Peyer's patch (tissue), 4 donors: ENCODE data around the gene TACO1. TPM values are rescaled to one million over a fixed set of nuclear protein-coding genes. Genes with fewer than 3 reads are reported as not detected.

Source experiments
- DNase-seq, 3 donors: peaks; one replicate each; pipeline ENCODE4 v3.0.0-alpha.2; 2017 to 2019
- H3K27ac ChIP-seq, 4 donors: fragments of 200-600 bp; sonication (generic); one replicate each; pipeline ENCODE4 v1.5.1; 2016 to 2019
- H3K27me3 ChIP-seq, 2 donors: fragments of 200-600 bp; sonication (generic); one replicate each; pipeline ENCODE4 v1.5.1; 2019
- H3K36me3 ChIP-seq, 3 donors: fragments of 200-600 bp; sonication (generic); one replicate each; pipeline ENCODE4 v1.5.1; 2016 to 2019
- H3K4me1 ChIP-seq, 4 donors: fragments of 200-600 bp; sonication (generic); one replicate each; pipeline ENCODE4 v1.5.1; 2016 to 2019
- H3K4me3 ChIP-seq, 4 donors: fragments of 200-600 bp; sonication (generic); 1 replicate in 3 of 4; 2 replicates in 1 of 4; pipeline ENCODE4 v1.5.1; 2016 to 2019; ENCODE audit warnings: mild to moderate bottlenecking in 1 of 4
- H3K9me3 ChIP-seq, 4 donors: fragments of 200-600 bp; sonication (generic); one replicate each; pipeline ENCODE4 v1.5.1; 2016 to 2019; ENCODE audit warnings: mild to moderate bottlenecking in 1 of 4
- CTCF ChIP-seq, 6 experiments: fragments of 450-650 bp in 4 of 6; fragments of 200-600 bp in 2 of 6; sonication (generic) in 1 of 6; IDR thresholded peaks; one replicate each; pipeline ENCODE4 v1.5.1; 2017 to 2019; ENCODE audit warnings: antibody characterized with exemption in 6 of 6, mild to moderate bottlenecking in 3 of 6, moderate library complexity in 1 of 6
- POLR2A ChIP-seq, 2 donors: fragments of 450-650 bp; IDR thresholded peaks; one replicate each; pipeline ENCODE4 v1.5.1; 2017; ENCODE audit warnings: antibody characterized with exemption in 2 of 2, mild to moderate bottlenecking in 2 of 2, moderate library complexity in 2 of 2
- total RNA-seq, 4 donors: library from RNA; depleted of rRNA; stranded (reverse); fragments of >200 nt; gene quantifications; one replicate each; pipeline ENCODE4 v1.1.0, GENCODE V29; 2016

Gene TACO1
- total RNA-seq, 4 donors from 2014 or later, result 12.4 to 38.7 (median 36.0) TPM

- TF ChIP-seq POLR2A (IDR thresholded peaks at IDR 0.05) (no peak), CTCF (IDR thresholded peaks at IDR 0.05) (no peak)
- peak overlapping the region in 1 of 4 donors; percentile 51 for H3K27ac ChIP-seq
- no peaks in the 10 kb centered on the region for H3K27me3 ChIP-seq
- no peaks in the 10 kb centered on the region for H3K9me3 ChIP-seq
- no peak overlapping the region for H3K4me3 ChIP-seq
- H3K4me1 ChIP-seq, result no peaks in the 10 kb centered on the region
- H3K36me3 ChIP-seq, result peaks cover 0 to 9% (median 0%) of the 10 kb centered on the region in 3 donors
- DNase-seq, result no peak
Observed at GRCh38 chr17:63645775-63646487, 45.2 kb downstream of the TACO1 start.

DNA sequence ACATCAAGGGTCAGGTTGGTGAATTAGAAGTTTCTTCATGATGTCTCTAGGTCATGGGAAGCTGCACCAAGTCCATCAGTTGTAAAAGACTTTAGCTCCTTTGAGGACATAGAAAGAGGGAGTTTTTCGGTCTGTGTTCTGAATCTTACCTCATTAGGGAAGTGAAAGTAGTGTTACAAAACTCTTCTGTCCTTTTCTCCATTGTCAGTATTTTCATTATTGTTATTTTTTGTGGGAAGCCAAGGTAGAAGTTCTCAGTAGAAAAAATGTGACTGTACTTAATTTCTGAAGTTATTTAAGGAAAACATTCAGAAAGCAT is 45.8 kb downstream of the TACO1 start:
- H3K4me3 ChIP-seq, result no peak overlapping the region
- H3K36me3 ChIP-seq, result peaks cover 0 to 9% (median 0%) of the 10 kb centered on the region in 3 donors
- DNase-seq, result no peak
- peak overlapping the region in 1 of 4 donors; percentile 51 for H3K27ac ChIP-seq
- H3K4me1 ChIP-seq, result no peaks in the 10 kb centered on the region
- H3K9me3 ChIP-seq, result no peaks in the 10 kb centered on the region
- no peaks in the 10 kb centered on the region for H3K27me3 ChIP-seq
- TF ChIP-seq CTCF (IDR thresholded peaks at IDR 0.05) (no peak), POLR2A (IDR thresholded peaks at IDR 0.05) (no peak)

GRCh38 chr17:63647065-63647725 is 46.5 kb downstream of the TACO1 start:
- H3K36me3 ChIP-seq, result peaks cover 0 to 10% (median 0%) of the 10 kb centered on the region in 3 donors
- no peak overlapping the region for H3K27ac ChIP-seq
- TF ChIP-seq CTCF (IDR thresholded peaks at IDR 0.05) (no peak), POLR2A (IDR thresholded peaks at IDR 0.05) (no peak)

DNA sequence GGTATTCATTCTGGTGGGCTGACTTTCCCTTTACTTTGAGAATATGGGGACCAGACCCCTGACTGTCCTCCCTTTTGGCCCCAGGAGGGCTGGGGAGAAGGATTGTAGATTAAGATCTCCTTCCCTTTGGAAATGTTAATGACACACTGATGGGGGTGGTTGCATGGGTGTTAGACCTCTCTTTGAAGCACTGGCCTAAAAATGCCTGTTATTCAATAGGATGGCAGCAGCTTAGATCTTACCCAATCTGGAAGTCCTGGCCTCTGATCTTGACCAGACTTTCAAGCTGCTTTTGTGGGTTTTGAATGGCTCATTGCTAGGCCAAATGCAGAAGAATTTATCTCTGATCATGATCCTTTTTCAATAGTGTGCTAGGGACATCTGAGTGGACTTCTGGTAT is 47.2 kb downstream of the TACO1 start:
- H3K9me3 ChIP-seq, result no peaks in the 10 kb centered on the region
- H3K4me3 ChIP-seq, result no peak overlapping the region
- no peak for TF ChIP-seq POLR2A (IDR thresholded peaks at IDR 0.05)
- no peak for TF ChIP-seq CTCF (IDR thresholded peaks at IDR 0.05)
- no peak overlapping the region for H3K27ac ChIP-seq
- no peaks in the 10 kb centered on the region for H3K27me3 ChIP-seq
- H3K36me3 ChIP-seq, result peaks cover 0 to 17% (median 0%) of the 10 kb centered on the region in 3 donors
- no peak for DNase-seq
- no peaks in the 10 kb centered on the region for H3K4me1 ChIP-seq

More at GRCh38 chr17:63647065-63647725, 46.5 kb downstream of the TACO1 start:
- no peak for DNase-seq
- Histone ChIP-seq H3K27me3 (no peaks in the 10 kb centered on the region), H3K9me3 (no peaks in the 10 kb centered on the region), H3K4me1 (no peaks in the 10 kb centered on the region), H3K4me3 (no peak overlapping the region)

DNA sequence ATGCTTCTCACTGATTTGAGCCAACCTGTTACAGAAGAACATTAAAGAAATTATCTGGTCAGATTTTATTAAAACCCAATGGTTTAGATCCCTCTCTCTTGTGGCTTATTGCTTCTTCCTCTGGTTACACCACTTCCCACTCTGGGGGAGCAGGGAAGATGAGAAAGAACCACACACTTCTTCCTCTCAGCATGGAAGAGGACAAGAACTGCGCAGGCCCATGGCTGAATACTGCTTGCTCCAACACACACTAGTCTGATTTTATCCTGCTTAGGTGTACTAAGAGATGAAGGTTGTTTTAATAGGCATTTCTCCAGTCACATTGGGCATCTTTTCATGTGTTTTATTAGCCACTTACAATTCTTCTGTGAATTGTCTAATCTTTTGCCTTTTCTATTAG is 49.1 kb downstream of the TACO1 start:
- DNase-seq, result no peak
- H3K27ac ChIP-seq, result no peak overlapping the region
- H3K27me3 ChIP-seq, result no peaks in the 10 kb centered on the region
- no peaks in the 10 kb centered on the region for H3K9me3 ChIP-seq
- TF ChIP-seq CTCF (IDR thresholded peaks at IDR 0.05) (no peak), POLR2A (IDR thresholded peaks at IDR 0.05) (no peak)
- H3K4me1 ChIP-seq, result no peaks in the 10 kb centered on the region
- no peak overlapping the region for H3K4me3 ChIP-seq
- peaks cover 0 to 25% (median 0%) of the 10 kb centered on the region in 3 donors for H3K36me3 ChIP-seq
